Transverse colon (tissue), 3 donors: ENCODE measurements around the gene IL36B.

Experiments used
- EP300 ChIP-seq: sonication (generic); formaldehyde crosslinking; IDR thresholded peaks from one replicate; pipeline ENCODE4 v1.6.1; 2017; ENCODE audit warnings: antibody characterized with exemption, low read depth
- POLR2A ChIP-seq: fragments of 450-650 bp; IDR thresholded peaks from one replicate; pipeline ENCODE4 v1.6.1; 2016; ENCODE audit warnings: antibody characterized with exemption, mild to moderate bottlenecking, moderate library complexity
- TF ChIP-seq, protein P1 (sequence below), 5 experiments: fragments of 200-600 bp in 3 of 5; fragments of 450-650 bp in 2 of 5; sonication (generic) in 3 of 5; IDR thresholded peaks; 1 replicate in 2 of 5; 2 replicates in 3 of 5; pipeline ENCODE4 v1.5.1; 2016 to 2017; ENCODE audit warnings: antibody characterized with exemption in 5 of 5, inconsistent platforms in 3 of 5, mild to moderate bottlenecking in 2 of 5, moderate library complexity in 1 of 5

DNA sequence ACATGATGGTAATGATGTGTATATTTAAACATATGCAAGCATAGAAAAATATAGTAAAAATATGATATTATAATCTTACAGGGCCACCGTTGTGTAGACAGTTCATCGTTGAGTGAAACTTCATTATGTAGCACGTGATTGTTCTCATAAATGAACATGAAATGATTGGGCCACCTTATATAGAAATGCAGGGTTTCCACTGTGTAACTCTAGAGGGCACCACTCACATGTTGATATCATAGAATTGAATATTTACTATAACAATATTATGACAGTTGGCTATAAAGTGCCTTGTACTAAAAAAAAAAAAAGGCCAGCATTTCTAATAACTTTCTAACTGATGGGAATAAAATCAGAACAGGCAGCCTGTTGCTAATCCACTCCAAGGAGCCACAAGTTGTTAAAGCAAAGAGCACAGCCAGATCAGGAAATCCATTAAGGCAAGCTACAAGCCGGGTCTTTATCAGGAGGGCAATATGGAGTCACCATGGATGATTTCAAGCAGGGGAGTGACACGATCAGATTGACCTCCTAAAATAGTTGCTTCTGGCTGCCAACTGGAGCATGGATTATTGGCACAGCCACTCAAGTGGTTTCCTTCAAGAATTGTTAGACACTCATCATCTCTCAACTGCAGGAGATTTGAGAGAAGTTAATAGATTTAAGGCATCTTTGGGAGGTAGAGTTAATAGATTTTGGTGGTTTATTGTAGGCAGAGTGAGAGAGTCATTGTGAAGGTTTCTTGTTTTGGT lies 31.8 kb upstream of the IL36B start:
- TF ChIP-seq POLR2A (no peak), EP300 (no peak)
- TF ChIP-seq, protein P1, sequence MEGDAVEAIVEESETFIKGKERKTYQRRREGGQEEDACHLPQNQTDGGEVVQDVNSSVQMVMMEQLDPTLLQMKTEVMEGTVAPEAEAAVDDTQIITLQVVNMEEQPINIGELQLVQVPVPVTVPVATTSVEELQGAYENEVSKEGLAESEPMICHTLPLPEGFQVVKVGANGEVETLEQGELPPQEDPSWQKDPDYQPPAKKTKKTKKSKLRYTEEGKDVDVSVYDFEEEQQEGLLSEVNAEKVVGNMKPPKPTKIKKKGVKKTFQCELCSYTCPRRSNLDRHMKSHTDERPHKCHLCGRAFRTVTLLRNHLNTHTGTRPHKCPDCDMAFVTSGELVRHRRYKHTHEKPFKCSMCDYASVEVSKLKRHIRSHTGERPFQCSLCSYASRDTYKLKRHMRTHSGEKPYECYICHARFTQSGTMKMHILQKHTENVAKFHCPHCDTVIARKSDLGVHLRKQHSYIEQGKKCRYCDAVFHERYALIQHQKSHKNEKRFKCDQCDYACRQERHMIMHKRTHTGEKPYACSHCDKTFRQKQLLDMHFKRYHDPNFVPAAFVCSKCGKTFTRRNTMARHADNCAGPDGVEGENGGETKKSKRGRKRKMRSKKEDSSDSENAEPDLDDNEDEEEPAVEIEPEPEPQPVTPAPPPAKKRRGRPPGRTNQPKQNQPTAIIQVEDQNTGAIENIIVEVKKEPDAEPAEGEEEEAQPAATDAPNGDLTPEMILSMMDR (IDR thresholded peaks at IDR 0.05): peak; percentile 16 to 47 (median 34)
